T-cell (primary cell): ENCODE results near the gene ARF6. TPM values are rescaled to one million over a fixed set of nuclear protein-coding genes. Genes with fewer than 3 reads are reported as not detected.

Source experiments
- ATAC-seq, 4 experiments: fragments of 200-7000 bp in 3 of 4; fragments of 150-1000 bp in 1 of 4; cut with Tn5 transposase; replicated peaks in 1 of 4; 1 replicate in 3 of 4; 2 replicates in 1 of 4; pipeline ENCODE4 v1.10.0; 2021; ENCODE audit warnings: moderate library complexity in 3 of 4, mild to moderate bottlenecking in 2 of 4, moderate number of reproducible peaks in 1 of 4
- CTCF ChIA-PET, 2 donors: fragments of 300-600 bp; sonication (Branson Sonifier 250); formaldehyde crosslinking; loops; one replicate each; lab custom pipeline; 2022; ENCODE audit warnings: antibody characterized with exemption in 2 of 2; lab: Charles Lee
- POLR2A ChIA-PET, 2 donors: fragments of 300-600 bp; sonication (Branson Sonifier 250); formaldehyde crosslinking; loops; one replicate each; lab custom pipeline; 2022; ENCODE audit warnings: antibody characterized with exemption in 2 of 2; lab: Charles Lee
- DNase-seq, 35 experiments: peaks; one replicate each; pipeline versions ENCODE4 v3.0.0 to v3.0.0-alpha.2; 2013 to 2023
- H3K27ac ChIP-seq: one replicate; pipeline ENCODE4 v1.5.1; 2013; ENCODE audit warnings: low read length
- H3K27me3 ChIP-seq, 2 experiments: replicated peaks in 1 of 2; 1 replicate in 1 of 2; 2 replicates in 1 of 2; pipeline versions ENCODE4 v1.6.1 to v1.7.0; 2013; ENCODE audit warnings: low read length in 1 of 2, mixed read lengths in 1 of 2; ENCODE audit not compliant: control insufficient read depth in 2 of 2, insufficient read depth in 2 of 2; ENCODE audit errors: extremely low read depth in 1 of 2
- H3K36me3 ChIP-seq, 2 donors: 1 replicate in 1 of 2; 2 replicates in 1 of 2; pipeline versions ENCODE4 v1.6.1 to v1.7.0; 2013; ENCODE audit warnings: low read length in 1 of 2; ENCODE audit not compliant: control insufficient read depth in 2 of 2, insufficient read depth in 1 of 2; ENCODE audit errors: extremely low read depth in 1 of 2
- H3K4me1 ChIP-seq, 2 experiments: 1 replicate in 1 of 2; 2 replicates in 1 of 2; pipeline versions ENCODE4 v1.6.1 to v1.7.0; 2013; ENCODE audit warnings: low read length in 2 of 2, mixed read lengths in 1 of 2; ENCODE audit not compliant: insufficient read depth in 2 of 2, control insufficient read depth in 1 of 2; ENCODE audit errors: extremely low read depth in 1 of 2
- H3K4me3 ChIP-seq, 2 donors: 1 replicate in 1 of 2; 2 replicates in 1 of 2; pipeline versions ENCODE4 v1.5.1 to v1.7.0; 2013; ENCODE audit warnings: mild to moderate bottlenecking in 2 of 2, low read length in 1 of 2, moderate library complexity in 1 of 2; ENCODE audit not compliant: control insufficient read depth in 1 of 2; ENCODE audit errors: extremely low read depth in 1 of 2
- H3K9me3 ChIP-seq: 2 replicates; pipeline ENCODE4 v1.7.0; 2013
- H3K27ac Mint-ChIP-seq, 2 donors: one replicate each; pipeline ENCODE4 v1.8.0; 2020 to 2021; ENCODE audit warnings: mild to moderate bottlenecking in 2 of 2, mixed read lengths in 2 of 2
- H3K27me3 Mint-ChIP-seq, 2 donors: one replicate each; pipeline ENCODE4 v1.8.0; 2021 to 2022; ENCODE audit warnings: mixed read lengths in 2 of 2
- H3K36me3 Mint-ChIP-seq: one replicate; pipeline ENCODE4 v1.8.0; 2021; ENCODE audit warnings: mixed read lengths
- H3K4me1 Mint-ChIP-seq, 3 donors: one replicate each; pipeline ENCODE4 v1.8.0; 2020 to 2022; ENCODE audit warnings: mixed read lengths in 3 of 3, mild to moderate bottlenecking in 1 of 3
- H3K4me3 Mint-ChIP-seq, 3 donors: one replicate each; pipeline ENCODE4 v1.8.0; 2020 to 2022; ENCODE audit warnings: mild to moderate bottlenecking in 3 of 3, mixed read lengths in 3 of 3, moderate library complexity in 3 of 3
- H3K9me3 Mint-ChIP-seq, 3 donors: one replicate each; pipeline ENCODE4 v1.8.0; 2020 to 2022; ENCODE audit warnings: mixed read lengths in 3 of 3
- WGBS: methylation state at CpG from one replicate; pipeline ENCODE4 v1.1.5; 2013; ENCODE audit warnings: missing lambda C conversion rate; ENCODE audit not compliant: insufficient coverage; 5-methylcytosine and 5-hydroxymethylcytosine counted together
- total RNA-seq, 35 experiments: library from RNA in 6 of 35; stranded (reverse) in 6 of 35; fragments of 120-200 nt in 1 of 35; gene quantifications; one replicate each; pipeline versions ENCODE4 v1.2.1 to v1.2.4 and lab custom pipeline; 2013 to 2026

The ARF6 gene
- total RNA-seq, 5 donors from 2014 or later (not counting 1 experiment from before 2014, with no cell fraction given) = 72.0 to 111 (median 93.6) TPM

GRCh38 chr14:49880267-49881064 is 12.4 kb upstream of the ARF6 start:
- H3K27ac ChIP-seq = peak overlapping the region; percentile 3
- Mint-ChIP-seq H3K27me3 (no peaks in the 10 kb centered on the region), H3K4me3 (no peak overlapping the region), H3K9me3 (no peaks in the 10 kb centered on the region), H3K36me3 (no peaks in the 10 kb centered on the region), H3K27ac (peak overlapping the region; percentile 65 to 74), H3K4me1 (peaks cover 15 to 19% (median 15%) of the 10 kb centered on the region in 3 donors)
- peak in 1 of 35 experiments; percentile 17 for DNase-seq
- 25% methylated on average over 1 of the region's 9 CpGs for WGBS
- no peaks in the 10 kb centered on the region for H3K36me3 ChIP-seq
- no peak overlapping the region for H3K4me3 ChIP-seq
- POLR2A ChIA-PET = interaction anchor here in 1 of 2 donors (0.6 kb wide), 1 partner anchor 18 kb away, joined by 3 read pairs; no protein-coding TSS in a partner anchor
- peaks cover 0 to 14% of the 10 kb centered on the region in 2 experiments for H3K4me1 ChIP-seq
- ATAC-seq = peak in 3 of 4 experiments; percentile 33 to 70 (median 43)
- H3K27me3 ChIP-seq = no peaks in the 10 kb centered on the region
- no peaks in the 10 kb centered on the region for H3K9me3 ChIP-seq
- CTCF ChIA-PET = interaction anchor here (0.7 to 2.7 kb wide), 14 partner anchors 8 to 182 kb away, joined by 3 to 7 read pairs (median 4); no protein-coding TSS in a partner anchor

- ATAC-seq = no peak
- ChIA-PET POLR2A (interaction anchor here in 1 of 2 donors (0.6 kb wide), 5 partner anchors 66 to 924 kb away, joined by 3 to 8 read pairs (median 7); no protein-coding TSS in a partner anchor), CTCF (interaction anchor here (0.6 to 2.7 kb wide), 8 partner anchors 11 to 363 kb away, joined by 3 to 8 read pairs (median 4); no protein-coding TSS in a partner anchor)
- 100% methylated on average over 2 of the region's 4 CpGs for WGBS
- peak overlapping the region in 1 of 2 donors; percentile 11 for H3K27ac Mint-ChIP-seq
- Histone ChIP-seq H3K4me1 (peaks cover 0 to 16% of the 10 kb centered on the region in 2 experiments), H3K27me3 (no peaks in the 10 kb centered on the region), H3K9me3 (no peaks in the 10 kb centered on the region), H3K36me3 (no peaks in the 10 kb centered on the region), H3K4me3 (no peak overlapping the region), H3K27ac (no peak overlapping the region)
- no peaks in the 10 kb centered on the region for H3K27me3 Mint-ChIP-seq
- H3K9me3 Mint-ChIP-seq = no peaks in the 10 kb centered on the region
- DNase-seq = no peak
- H3K4me1 Mint-ChIP-seq = peaks cover 15 to 20% (median 16%) of the 10 kb centered on the region in 3 donors
- no peak overlapping the region for H3K4me3 Mint-ChIP-seq
- H3K36me3 Mint-ChIP-seq = no peaks in the 10 kb centered on the region
Measured at GRCh38 chr14:49881350-49882001, 11.4 kb upstream of the ARF6 start.

- Mint-ChIP-seq H3K4me3 (no peak overlapping the region), H3K27ac (no peak overlapping the region), H3K36me3 (no peaks in the 10 kb centered on the region), H3K9me3 (no peaks in the 10 kb centered on the region), H3K4me1 (peaks cover 15 to 25% (median 21%) of the 10 kb centered on the region in 3 donors), H3K27me3 (no peaks in the 10 kb centered on the region)
- H3K36me3 ChIP-seq = no peaks in the 10 kb centered on the region
- ChIA-PET CTCF (interaction anchor here in 1 of 2 donors (0.6 kb wide), 1 partner anchor 172 kb away, joined by 7 read pairs; no protein-coding TSS in a partner anchor), POLR2A (no interaction called here)
- H3K4me3 ChIP-seq = no peak overlapping the region
- no peaks in the 10 kb centered on the region for H3K27me3 ChIP-seq
- no peak overlapping the region for H3K27ac ChIP-seq
- ATAC-seq (no peak), DNase-seq (no peak)
- H3K9me3 ChIP-seq = no peaks in the 10 kb centered on the region
- peaks cover 0 to 22% of the 10 kb centered on the region in 2 experiments for H3K4me1 ChIP-seq
- WGBS = 91% methylated on average over 9 of the region's 18 CpGs
Measured at GRCh38 chr14:49882826-49883694, 9.8 kb upstream of the ARF6 start.

- H3K27me3 Mint-ChIP-seq = no peaks in the 10 kb centered on the region
- H3K9me3 Mint-ChIP-seq = no peaks in the 10 kb centered on the region
- ATAC-seq = peak in 2 of 4 experiments; percentile 29 to 48
- Histone ChIP-seq H3K27ac (peak overlapping the region; percentile 51), H3K36me3 (no peaks in the 10 kb centered on the region), H3K4me3 (no peak overlapping the region), H3K4me1 (peaks cover 0 to 13% of the 10 kb centered on the region in 2 experiments), H3K9me3 (no peaks in the 10 kb centered on the region), H3K27me3 (no peaks in the 10 kb centered on the region)
- H3K4me3 Mint-ChIP-seq = peak overlapping the region in 1 of 3 donors; percentile 49
- peak overlapping the region; percentile 77 to 79 for H3K27ac Mint-ChIP-seq
- H3K36me3 Mint-ChIP-seq = no peaks in the 10 kb centered on the region
- no peak for DNase-seq
- WGBS = 52% methylated on average over 8 of the region's 12 CpGs
- H3K4me1 Mint-ChIP-seq = peaks cover under 1 to 10% (median 9%) of the 10 kb centered on the region in 3 donors
- ChIA-PET POLR2A (no interaction called here), CTCF (no interaction called here)
Measured at GRCh38 chr14:49886523-49886922, 6.4 kb upstream of the ARF6 start.

- WGBS = no CpG with 5 or more reads among the region's 2 CpGs
- CTCF ChIA-PET = interaction anchor here in 1 of 2 donors (1.2 kb wide), 1 partner anchor 9 kb away, joined by 4 read pairs; no protein-coding TSS in a partner anchor
- H3K4me3 Mint-ChIP-seq = no peak overlapping the region
Measured at GRCh38 chr14:49888293-49888692, 4.6 kb upstream of the ARF6 start.

More at GRCh38 chr14:49888293-49888692, 4.6 kb upstream of the ARF6 start:
- no peaks in the 10 kb centered on the region for H3K9me3 ChIP-seq
- POLR2A ChIA-PET = no interaction called here
- H3K4me1 ChIP-seq = peaks cover 2 to 22% of the 10 kb centered on the region in 2 experiments
- DNase-seq (no peak), ATAC-seq (no peak)
- H3K27ac ChIP-seq = no peak overlapping the region
- Mint-ChIP-seq H3K36me3 (no peaks in the 10 kb centered on the region), H3K27ac (no peak overlapping the region), H3K9me3 (no peaks in the 10 kb centered on the region), H3K27me3 (no peaks in the 10 kb centered on the region), H3K4me1 (peaks cover 11 to 15% (median 15%) of the 10 kb centered on the region in 3 donors)
- no peaks in the 10 kb centered on the region for H3K27me3 ChIP-seq
- no peak overlapping the region for H3K4me3 ChIP-seq
- H3K36me3 ChIP-seq = no peaks in the 10 kb centered on the region
